NCI-H1436 (cell line): ENCODE results near the gene FNDC11.
"Not testable (repeated sequence)": the region's sequence is repeated elsewhere in the genome, so short reads cannot be mapped to it uniquely, and the experiment has no call there.

Source experiments
- DNase-seq: peaks from one replicate; lab custom pipeline; 2025; lab: John Stamatoyannopoulos, UW

Gene FNDC11

DNA sequence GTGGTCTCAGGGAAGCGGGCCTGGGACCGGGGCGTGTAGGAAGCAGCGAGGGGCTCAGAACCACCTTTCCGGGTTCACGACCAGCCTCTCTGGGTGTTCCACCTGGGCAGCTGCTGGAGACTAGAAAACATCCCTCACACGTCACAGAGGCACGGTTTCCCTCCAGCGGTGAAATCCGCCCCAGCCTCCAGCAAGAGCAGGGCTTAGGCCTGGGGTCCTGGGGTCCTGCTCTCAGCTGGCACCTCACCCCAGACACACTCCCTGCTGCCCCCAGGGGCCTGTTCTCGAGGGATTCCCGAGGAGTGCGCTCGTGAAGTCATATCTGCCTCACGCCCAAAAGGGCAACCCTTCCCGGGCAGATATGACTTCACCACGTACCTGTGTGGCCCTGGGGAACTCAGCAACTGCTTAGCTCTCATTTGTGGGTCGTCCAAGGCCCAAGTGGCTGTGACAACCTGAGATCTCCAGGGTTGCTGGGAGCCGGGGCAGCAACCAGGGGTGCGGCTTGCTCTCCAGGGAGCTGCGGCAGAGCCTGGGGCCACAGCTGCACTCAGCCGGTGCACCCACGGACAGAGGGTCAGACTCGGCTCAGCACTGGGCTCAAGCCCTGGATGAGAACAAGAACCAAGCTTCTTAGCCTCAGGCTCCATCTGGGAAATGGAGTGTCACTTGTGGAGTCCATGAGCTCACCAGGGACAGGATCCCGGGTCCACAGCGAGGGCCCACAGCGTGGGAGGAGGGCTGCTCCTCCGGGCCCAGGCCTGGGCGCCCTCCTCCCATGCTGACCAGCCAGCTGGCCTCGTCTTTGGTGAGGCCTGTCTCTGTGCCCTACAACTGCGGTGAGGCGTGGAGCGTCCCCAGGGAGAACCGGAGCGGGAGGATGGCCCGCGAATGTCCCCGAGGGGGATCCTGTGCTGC lies 661 bp downstream of the FNDC11 start:
- no peak for DNase-seq

DNA sequence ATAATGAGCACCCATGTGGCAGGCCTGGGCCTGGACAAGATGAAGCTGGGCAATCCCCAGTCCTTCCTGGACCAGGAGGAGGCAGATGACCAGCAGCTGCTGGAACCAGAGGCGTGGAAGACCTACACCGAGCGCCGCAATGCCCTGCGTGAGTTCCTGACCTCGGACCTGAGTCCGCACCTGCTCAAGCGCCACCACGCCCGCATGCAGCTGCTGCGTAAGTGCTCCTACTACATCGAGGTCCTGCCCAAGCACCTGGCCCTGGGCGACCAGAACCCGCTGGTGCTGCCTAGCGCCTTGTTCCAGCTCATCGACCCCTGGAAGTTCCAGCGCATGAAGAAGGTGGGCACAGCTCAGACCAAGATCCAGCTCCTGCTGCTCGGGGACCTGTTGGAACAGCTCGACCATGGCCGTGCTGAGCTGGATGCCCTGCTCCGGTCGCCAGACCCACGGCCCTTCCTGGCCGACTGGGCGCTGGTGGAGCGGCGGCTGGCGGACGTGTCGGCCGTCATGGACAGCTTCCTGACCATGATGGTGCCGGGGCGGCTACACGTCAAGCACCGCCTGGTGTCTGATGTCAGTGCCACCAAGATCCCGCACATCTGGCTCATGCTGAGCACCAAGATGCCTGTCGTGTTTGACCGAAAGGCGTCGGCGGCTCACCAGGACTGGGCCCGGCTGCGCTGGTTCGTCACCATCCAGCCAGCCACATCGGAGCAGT lies 1.9 kb downstream of the FNDC11 start:
- no peak for DNase-seq

DNA sequence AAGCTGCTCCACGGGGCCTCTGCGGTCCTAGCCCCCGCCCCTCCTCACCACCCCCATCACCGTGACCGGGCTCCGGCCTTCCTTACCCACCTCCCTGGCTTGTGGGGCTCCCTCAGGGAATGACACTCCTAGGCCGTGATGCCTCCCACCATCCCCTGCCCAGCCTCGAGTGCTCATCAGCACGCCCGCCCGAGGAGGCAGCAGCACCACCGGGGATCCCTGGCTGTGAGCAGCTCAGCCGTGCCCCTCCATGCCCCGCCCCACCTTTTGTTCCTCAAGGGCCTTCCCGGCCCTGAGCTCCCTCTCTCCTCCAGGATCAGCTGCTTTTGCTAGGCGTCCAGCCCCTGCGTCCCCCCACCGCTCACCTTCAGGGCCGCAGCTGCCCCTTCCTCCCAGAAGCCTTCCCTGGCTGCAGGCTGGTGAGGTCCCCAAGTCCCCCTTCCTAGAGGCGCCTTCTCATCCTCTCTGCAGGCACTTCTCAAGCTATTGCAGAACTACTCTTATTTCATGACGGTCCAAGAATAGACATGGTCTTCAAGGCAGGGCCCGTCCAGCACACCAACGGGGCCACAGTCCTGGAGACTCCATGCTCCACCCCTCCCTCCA lies 3.0 kb downstream of the FNDC11 start:
- no peak for DNase-seq

DNA sequence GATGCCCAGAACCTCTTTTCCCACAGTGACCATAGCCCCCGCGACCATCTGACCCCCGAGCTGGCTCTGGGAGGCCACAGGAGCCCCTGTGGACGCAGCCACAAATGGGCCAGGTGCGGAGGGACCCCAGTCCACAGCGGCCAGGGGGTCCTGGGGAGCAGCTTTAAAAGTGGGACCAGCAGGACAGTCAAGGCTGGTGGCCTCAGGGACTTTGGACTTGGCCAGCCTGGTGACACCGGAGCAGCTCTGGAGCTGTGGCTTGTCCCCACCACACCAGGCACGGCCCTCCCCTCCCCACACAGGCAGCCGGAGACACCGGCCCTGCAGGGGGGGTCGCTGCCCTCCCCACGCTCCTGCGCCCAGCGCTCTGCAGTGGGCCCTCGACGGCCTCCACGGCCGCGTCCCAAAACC lies 3.5 kb downstream of the FNDC11 start:
- no peak for DNase-seq

DNA sequence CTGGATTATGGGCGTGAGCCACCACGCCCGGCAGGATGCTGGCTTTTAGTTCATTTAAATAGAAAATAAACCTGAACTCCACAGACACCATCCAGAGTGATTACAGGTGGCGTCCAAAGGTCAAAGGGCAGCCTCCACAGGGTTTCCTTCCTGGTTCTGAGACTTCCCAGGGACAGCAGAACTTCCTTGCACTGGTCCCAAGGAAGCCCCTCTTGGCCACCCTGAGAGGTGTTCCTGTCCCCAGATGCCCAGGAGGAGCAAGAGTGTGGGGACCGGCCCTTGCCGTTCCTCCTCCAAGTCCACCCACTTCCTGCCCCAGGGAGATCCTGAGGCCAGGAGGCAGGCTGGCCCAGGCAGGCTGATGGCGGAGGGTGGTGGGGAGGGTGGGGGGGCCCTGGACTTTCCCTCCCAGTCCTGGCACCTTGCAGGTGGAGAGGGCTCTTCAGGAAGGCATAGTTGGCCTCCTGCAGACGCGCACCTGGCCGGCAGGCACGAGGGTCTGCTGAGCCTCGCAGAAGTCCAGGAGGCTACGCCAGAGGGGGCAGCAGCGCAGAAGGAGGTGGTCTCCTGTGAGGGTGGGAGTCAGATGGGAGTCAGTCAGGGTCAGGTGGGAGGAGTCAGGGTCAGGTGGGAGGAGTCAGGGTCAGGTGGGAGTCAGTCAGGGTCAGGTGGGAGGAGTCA lies 5.0 kb downstream of the FNDC11 start:
- no peak for DNase-seq

DNA sequence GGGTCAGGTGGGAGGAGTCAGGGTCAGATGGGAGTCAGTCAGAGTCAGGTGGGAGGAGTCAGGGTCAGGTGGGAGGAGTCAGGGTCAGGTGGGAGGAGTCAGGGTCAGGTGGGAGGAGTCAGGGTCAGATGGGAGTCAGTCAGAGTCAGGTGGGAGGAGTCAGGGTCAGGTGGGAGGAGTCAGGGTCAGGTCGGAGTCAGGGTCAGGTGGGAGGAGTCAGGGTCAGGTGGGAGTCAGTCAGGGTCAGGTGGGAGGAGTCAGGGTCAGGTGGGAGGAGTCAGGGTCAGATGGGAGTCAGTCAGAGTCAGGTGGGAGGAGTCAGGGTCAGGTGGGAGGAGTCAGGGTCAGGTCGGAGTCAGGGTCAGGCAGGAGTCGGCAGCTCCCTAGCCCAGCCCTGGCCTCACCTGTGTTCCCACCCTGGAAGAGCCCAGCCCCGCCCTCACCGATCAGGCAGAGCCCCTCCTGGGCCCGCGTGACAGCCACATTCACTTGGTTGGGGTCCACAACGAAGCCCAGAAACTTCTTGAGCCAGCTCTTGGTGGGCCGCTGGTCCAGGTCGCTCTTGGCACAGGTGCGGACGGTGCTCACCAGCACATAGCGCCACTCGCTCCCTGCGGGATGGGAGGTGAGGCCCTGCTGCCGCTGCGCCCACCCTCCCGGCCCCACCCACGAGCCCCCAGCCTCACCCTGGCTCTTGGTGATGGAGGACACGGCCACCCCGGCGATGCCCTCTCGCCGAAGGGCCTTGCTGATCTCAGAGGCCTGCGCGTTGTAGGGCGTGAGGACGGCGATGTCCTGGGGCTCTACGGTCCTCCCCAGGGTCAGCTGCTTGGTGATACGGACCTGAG lies 5.8 kb downstream of the FNDC11 start:
- not testable (repeated sequence) for DNase-seq

DNA sequence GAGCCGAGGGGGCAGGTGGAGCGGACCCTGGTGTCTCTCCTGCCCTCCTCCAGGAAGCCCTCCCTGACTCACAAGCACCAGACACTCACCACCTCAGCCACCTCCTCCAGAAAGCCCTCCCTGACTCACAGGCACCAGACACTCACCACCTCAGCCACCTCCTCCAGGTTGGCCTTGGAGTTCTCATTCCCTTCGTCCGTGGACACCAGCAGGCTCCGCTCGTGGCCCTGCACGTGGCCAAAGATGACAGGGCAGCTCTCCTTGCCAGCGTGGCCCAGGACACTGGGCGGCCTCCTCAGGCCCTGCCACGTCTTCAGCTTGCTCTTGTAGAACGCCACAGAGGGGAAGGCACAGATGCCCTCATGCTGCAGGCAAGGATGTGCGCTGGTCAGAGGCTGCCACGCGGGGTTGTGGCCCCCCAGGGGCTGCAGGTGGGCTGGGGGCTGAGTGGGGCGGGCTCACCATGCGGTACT lies 6.4 kb downstream of the FNDC11 start:
- DNase-seq = no peak

DNA sequence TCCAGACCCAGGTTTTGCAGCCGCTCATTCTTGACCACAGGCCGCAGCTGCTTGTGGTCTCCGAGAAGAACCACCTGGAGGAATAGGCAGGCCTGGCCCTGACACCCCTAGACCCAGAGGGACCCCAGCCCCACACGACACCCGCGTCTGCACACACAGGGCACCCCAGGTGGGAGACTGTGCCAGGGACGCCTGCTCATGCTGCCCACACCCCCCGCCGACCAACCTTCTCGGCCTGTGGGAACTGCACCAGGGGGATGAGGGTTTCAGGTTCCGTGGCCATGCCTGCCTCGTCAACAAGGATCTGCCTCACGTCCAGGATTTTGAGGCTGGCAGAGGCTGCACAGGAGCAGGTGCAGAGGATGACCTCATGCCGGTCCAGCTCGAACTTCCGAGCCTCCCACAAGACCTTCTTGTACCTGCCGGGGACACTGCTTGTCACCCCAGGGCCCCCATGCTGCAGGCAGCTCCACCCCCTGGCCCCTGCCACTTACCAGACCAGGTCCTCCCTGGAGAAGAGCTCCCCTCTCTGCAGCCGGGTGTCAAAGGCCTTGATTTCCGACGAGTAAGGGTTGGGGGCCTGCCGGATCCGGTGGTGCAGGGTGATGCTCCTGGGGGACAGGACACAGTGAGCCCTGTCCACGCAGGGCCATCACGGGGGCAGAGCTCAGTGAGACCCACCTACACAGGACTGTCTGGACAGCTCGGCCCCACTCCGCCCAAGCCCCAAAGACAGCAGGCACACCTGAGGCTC lies 7.1 kb downstream of the FNDC11 start:
- no peak for DNase-seq

DNA sequence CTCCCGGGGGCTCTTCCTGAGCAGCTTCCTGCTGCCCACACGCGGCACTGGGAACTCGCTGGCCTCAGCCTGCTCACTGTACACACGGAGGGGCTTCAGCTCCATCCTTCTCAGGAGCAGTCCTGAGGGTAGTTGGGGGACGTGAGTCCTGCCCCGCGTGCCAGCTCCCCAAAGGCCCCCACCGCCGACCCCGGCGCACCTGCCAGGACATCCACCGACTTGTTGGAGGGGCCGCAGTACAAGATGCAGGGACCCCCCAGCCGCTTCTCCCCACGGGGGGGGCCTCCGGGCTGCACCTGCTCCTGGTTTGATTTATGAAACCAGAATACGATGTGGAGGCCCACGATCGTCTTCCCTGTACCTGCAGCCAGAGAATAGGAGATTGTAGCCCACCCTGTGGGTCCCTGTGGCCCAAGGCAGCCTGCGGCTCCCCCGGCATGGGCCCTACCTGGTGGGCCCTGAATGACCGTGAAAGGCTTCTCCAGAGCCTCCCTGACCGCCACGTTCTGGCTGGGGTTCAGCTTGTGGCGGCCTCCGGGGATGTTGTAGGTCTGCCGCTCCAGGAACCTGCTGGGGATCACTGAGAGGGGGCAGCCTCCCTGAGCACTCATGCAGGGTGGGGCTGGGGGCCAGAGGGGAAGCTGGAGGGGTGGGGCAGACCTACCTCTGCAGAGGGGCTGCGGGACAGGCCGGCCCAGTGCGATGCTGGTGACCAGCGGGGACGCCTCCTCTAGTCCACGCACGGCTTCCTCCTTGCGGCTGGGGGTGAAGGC lies 7.9 kb downstream of the FNDC11 start:
- DNase-seq = no peak

DNA sequence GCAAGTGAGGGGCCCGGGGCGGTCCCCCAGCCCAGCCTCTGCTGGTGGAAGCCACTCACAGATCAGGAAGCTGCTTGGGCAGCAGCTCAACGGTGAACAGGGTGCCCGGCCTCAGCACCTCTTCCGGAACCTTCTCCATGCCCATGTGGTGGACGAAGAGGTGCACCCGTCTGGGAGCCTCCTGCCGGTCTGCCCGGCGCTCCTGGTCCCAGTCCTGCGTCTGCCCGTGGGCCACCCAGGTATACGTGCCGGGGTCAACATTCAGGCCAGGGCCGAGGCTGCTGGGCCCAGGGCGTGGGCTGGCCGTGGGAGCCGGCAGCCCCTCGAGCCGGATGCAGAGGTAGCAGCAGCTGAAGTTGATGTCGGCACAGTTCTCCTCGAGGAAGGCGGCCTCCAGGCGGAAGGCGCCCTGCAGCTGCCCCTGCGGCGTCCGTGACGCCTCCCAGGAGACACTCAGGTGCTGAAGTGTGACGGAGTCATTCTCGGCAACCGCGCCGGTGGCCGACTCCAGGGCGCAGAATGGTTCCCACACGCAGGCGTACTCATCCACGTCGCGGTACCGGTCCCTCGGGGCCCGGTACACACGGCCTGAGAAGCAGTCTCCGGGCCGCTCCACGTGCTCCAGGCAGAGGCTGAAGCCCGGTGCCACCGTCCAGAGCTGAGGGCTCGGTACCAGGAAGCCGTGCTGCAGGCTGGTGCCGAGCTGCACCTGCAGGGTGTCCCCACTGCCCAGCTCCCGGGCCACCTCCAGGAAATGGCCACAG lies 8.7 kb downstream of the FNDC11 start:
- peak; percentile 37 for DNase-seq

DNA sequence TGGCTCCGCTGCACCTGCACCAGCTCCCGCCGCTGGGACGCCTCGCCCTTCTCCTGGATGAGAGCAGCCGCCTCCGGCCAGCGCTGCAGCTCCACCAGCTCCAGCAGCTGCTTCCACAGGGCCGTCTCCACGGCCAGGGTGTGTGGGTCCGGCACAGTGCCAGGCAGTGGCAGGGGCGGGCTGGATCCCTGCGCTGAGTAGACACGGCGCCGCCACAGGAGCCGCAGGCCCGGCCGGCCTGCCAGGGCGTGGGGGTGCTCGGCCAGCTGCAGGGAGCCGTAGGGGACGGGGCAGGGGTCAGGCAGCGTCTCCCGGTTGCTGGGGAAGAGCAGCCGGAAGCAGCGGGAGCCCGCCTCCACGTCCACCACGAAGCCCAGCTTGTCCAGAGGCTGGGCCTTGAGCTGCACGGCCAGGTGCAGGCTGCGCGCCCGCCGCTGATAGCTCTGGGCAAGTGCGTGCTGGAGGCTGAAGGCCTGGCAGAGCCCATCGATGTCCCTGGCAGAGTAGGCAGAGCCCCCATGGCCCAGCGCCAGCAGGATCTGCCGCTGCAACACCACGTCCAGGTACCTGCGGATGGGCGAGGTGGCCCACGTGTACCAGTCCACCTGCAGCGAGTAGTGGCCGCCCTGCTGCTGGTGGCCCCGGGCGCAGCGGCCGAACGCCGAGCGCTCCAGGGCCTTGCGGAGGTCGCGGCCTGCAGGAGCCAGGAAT lies 9.4 kb downstream of the FNDC11 start:
- no peak for DNase-seq

DNA sequence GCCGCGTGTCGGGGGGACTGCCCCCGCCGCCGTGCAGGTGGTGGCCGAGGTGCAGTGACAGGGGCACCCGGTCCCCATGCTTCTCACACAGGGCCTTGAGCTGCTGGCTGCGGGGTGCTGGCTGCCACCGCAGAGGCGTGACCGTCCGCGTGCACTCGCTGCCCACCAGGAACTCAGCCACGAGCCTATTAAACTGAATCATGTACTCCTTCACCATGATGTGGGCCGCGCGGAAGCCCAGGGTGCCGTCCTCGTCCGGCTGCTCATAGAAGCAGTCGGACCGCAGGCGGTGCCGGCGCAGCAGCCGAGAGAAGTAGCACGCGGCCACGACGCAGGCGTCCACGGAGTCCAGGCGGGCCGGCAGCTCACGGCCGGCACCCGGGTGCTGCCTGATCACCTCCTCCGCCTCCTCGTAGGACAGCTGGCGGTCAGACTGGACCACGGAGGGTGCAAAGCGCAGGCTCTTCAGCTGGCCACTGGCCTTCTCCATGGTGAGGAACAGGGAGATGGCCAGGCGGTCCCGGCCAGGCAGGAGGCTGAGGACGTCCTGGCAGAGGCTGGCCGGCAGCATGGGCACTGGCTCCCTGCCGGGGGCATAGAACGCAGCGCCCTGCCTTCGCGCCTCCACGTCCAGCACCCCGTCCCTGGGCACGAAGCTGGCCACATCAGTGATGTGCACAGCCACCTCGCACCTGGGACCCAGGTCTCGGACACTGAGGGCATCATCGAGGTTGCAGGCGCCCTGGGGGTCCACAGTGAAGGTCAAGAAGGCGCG lies 10.3 kb downstream of the FNDC11 start:
- DNase-seq = no peak

DNA sequence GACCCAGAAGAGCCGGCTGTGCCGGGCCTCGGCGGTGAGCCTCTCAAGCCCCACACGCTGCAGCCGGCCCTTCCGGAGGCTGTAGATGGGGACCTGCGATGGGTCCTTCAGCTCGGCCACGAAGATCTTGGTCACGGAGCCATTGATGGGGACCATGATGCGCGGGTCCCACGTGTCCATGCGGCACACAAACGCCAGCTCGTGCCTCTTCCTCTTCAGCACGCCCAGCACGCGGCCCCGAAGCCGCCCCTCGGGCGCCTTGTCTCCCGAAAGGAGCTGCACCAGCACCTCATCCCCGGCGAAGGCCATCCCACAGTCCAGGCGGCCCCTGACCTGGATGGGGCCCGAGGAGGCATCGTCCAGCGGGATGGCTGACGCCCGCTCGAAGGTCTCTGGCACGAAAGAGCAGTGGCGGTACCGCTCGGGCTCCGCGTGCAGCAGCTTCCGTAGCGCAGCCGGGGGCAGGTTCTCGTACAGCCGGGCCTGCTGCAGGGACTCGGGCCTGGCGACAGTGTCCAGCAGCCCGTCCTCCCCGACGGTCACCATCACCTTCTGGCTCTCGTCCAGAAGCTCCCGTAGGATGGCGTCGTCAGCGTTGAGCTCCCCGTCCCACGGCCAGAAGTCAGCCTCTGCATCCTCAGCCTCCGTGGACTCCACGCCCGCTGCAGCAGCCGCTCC lies 11.2 kb downstream of the FNDC11 start:
- no peak for DNase-seq

DNA sequence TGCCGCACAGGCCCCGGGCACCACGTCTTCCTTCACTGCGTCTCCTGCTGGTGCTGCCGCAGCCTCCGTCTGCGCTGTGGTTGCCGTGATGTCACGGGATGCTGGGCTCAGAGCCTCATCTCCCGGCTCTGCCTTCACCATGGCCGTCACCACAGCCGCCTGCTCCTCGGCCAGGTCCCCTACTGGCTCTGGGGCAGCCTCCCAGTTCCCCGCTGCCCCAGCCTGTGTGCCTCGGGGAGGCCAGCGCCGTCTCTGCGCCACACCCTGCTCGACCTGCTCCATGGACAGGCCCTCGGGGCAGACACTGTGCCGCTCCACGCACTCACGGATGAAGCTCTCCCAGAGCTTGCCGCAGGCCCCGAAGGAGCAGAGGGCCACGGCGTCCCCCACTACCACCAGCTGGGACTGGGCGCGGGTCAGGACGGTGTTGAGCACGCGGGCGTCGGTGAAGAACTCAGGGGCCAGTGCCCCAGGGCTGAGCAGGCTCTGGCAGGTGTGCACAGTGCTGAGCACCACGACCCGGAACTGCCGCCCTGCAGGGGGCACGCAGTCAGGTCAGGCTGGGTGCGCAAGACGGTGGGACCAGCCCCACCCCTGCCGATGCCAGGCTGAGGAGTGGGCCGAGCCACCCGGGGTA lies 11.9 kb downstream of the FNDC11 start:
- DNase-seq = no peak

DNA sequence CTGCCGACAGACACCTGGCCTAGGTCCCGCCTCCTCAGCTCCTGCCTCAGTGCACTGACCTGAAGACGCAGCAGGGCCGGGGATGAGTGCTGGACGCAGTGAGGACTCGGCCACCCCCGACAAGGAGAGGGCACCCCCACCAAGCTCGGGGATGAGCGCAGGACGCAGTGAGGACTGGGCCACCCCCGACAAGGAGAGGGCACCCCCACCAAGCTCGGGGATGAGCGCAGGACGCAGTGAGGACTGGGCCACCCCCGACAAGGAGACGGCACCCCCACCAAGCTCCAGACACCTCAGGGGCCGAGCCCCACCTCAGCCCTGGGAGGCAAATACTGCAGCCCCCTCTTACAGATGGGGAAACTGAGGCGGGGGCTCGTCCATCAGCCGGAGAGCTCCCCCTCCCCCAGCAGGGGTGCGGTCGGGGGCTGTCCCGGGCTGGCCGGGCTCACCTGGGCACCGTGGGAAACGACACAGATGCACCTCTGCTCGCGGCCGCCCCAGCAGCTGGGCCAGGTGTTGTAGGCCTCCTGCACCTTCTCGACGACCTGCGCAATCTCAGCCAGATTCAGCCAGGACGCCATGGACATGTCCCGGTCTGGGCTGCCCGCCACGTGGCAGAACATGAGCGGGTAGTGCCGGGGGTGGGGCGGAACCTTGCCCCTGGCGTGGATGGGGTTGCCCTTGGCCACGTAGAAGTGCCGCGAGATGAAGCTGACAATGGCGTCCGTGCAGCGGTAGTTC lies 12.6 kb downstream of the FNDC11 start:
- DNase-seq = no peak

DNA sequence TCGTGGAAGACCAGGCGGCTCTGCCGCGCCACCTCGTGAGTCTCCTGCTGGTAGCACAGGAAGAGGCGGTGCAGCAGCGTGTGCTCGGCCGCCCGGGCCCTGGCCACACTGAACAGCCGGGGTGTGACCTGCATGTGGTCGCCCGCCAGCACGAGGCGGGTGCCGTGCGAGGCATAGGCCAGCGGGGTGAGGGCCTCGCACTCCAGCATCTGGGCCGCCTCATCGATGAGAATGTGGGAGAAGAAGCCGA lies 13.1 kb downstream of the FNDC11 start:
- DNase-seq = no peak
